Smooth muscle cell (in vitro differentiated cells): ENCODE measurements around the gene CSNK1D. TPM values are rescaled to one million over a fixed set of nuclear protein-coding genes. Genes with fewer than 3 reads are reported as not detected.

Experiments
- DNase-seq: peaks from one replicate; lab custom pipeline; 2025; ENCODE audit not compliant: unreplicated experiment; lab: John Stamatoyannopoulos, UW
- H2AFZ ChIP-seq: fragments of 200-600 bp; sonication (generic); 2 replicates; pipeline ENCODE4 v1.6.0; 2016; ENCODE audit warnings: antibody characterized with exemption, low read depth, mild to moderate bottlenecking
- H3F3A ChIP-seq: fragments of 200-600 bp; sonication (generic); 2 replicates; pipeline ENCODE4 v1.6.0; 2017; ENCODE audit warnings: antibody characterized with exemption, low read depth
- H3K27ac ChIP-seq: fragments of 200-600 bp; sonication (generic); 2 replicates; pipeline ENCODE4 v1.5.1; 2016; ENCODE audit warnings: low read depth, mild to moderate bottlenecking
- H3K27me3 ChIP-seq: fragments of 200-600 bp; sonication (generic); 2 replicates; pipeline ENCODE4 v1.6.1; 2016; ENCODE audit warnings: low read depth, mild to moderate bottlenecking
- H3K36me3 ChIP-seq: fragments of 200-600 bp; sonication (generic); 2 replicates; pipeline ENCODE4 v1.5.1; 2016; ENCODE audit warnings: low read depth
- H3K4me1 ChIP-seq: fragments of 200-600 bp; sonication (generic); 2 replicates; pipeline ENCODE4 v1.5.1; 2016; ENCODE audit warnings: low read depth
- H3K4me2 ChIP-seq: fragments of 200-600 bp; sonication (generic); 2 replicates; pipeline ENCODE4 v1.6.0; 2016; ENCODE audit warnings: mild to moderate bottlenecking
- H3K4me3 ChIP-seq: fragments of 200-600 bp; sonication (generic); 2 replicates; pipeline ENCODE4 v1.5.1; 2016; ENCODE audit warnings: mild to moderate bottlenecking
- H3K79me2 ChIP-seq: fragments of 200-600 bp; sonication (generic); 2 replicates; pipeline ENCODE4 v1.6.0; 2016; ENCODE audit warnings: low read depth, mild to moderate bottlenecking
- H3K9ac ChIP-seq: fragments of 200-600 bp; sonication (generic); 2 replicates; pipeline ENCODE4 v1.6.0; 2016; ENCODE audit warnings: low read depth
- H3K9me3 ChIP-seq: fragments of 200-600 bp; sonication (generic); replicated peaks from 2 replicates; pipeline ENCODE4 v1.5.1; 2016; ENCODE audit warnings: low read depth
- H4K20me1 ChIP-seq: fragments of 200-600 bp; sonication (generic); 2 replicates; pipeline ENCODE4 v1.6.0; 2016; ENCODE audit warnings: low read depth
- CTCF ChIP-seq: fragments of 200-600 bp; sonication (generic); IDR thresholded peaks from 2 replicates; pipeline ENCODE4 v1.5.1; 2017; ENCODE audit warnings: borderline replicate concordance, mild to moderate bottlenecking, antibody characterized with exemption; ENCODE audit not compliant: insufficient read depth, poor library complexity, severe bottlenecking
- WGBS: methylation state at CpG from one replicate; pipeline ENCODE4 v1.1.7; 2016; ENCODE audit warnings: low lambda C conversion rate; 5-methylcytosine and 5-hydroxymethylcytosine counted together
- polyA plus RNA-seq: library from polyadenylated mRNA; unstranded; fragments of >200 nt; fragmentation: Nextera tagmentation; extraction: Ambion mirVana; gene quantifications from 2 replicates; pipeline ENCODE4 v1.2.1, GENCODE V29; 2016
- total RNA-seq: library from RNA; depleted of rRNA; stranded (reverse); fragments of >200 nt; gene quantifications from 2 replicates; pipeline ENCODE4 v1.2.3, GENCODE V29; 2014

The CSNK1D gene
- total and polyA plus RNA-seq, 2 experiments from 2014 or later: 51.6 to 135 TPM

GRCh38 chr17:82314012-82314726, 40.7 kb upstream of the CSNK1D start:
- no peak overlapping the region for H3K27ac ChIP-seq

GRCh38 chr17:82313195-82314011, 39.9 kb upstream of the CSNK1D start:
- Histone ChIP-seq H3K79me2 (no peaks in the 10 kb centered on the region), H3K27me3 (peaks cover 2% of the 10 kb centered on the region), H3K9me3 (no peaks in the 10 kb centered on the region), H3K9ac (no peak overlapping the region), H2AFZ (no peak overlapping the region), H3K4me2 (no peak overlapping the region), H3F3A (no peaks in the 10 kb centered on the region), H3K4me1 (peaks cover 4% of the 10 kb centered on the region), H3K27ac (no peak overlapping the region), H3K36me3 (no peaks in the 10 kb centered on the region), H4K20me1 (no peaks in the 10 kb centered on the region), H3K4me3 (no peak overlapping the region)
- no peak for TF ChIP-seq CTCF
- 92% methylated on average over 28 of the region's 28 CpGs for WGBS
- DNase-seq: no peak

More at GRCh38 chr17:82314012-82314726, 40.7 kb upstream of the CSNK1D start:
- Histone ChIP-seq H2AFZ (no peak overlapping the region), H3K4me3 (no peak overlapping the region), H3K4me1 (peaks cover 4% of the 10 kb centered on the region), H3K27me3 (peaks cover 2% of the 10 kb centered on the region), H3F3A (no peaks in the 10 kb centered on the region), H3K9me3 (no peaks in the 10 kb centered on the region), H3K9ac (no peak overlapping the region), H3K4me2 (no peak overlapping the region), H3K36me3 (no peaks in the 10 kb centered on the region), H4K20me1 (no peaks in the 10 kb centered on the region), H3K79me2 (no peaks in the 10 kb centered on the region)
- no peak for TF ChIP-seq CTCF
- WGBS: 87% methylated on average over 20 of the region's 27 CpGs
- DNase-seq: no peak

GRCh38 chr17:82311971-82312370, 38.5 kb upstream of the CSNK1D start:
- Histone ChIP-seq H3K36me3 (no peaks in the 10 kb centered on the region), H3K4me1 (peaks cover 4% of the 10 kb centered on the region), H4K20me1 (no peaks in the 10 kb centered on the region), H3K27me3 (peaks cover 2% of the 10 kb centered on the region), H3K4me2 (no peak overlapping the region), H3K9ac (no peak overlapping the region), H3K4me3 (no peak overlapping the region), H3K9me3 (no peaks in the 10 kb centered on the region), H2AFZ (no peak overlapping the region), H3K79me2 (no peaks in the 10 kb centered on the region), H3K27ac (no peak overlapping the region), H3F3A (no peaks in the 10 kb centered on the region)
- no peak for DNase-seq
- TF ChIP-seq CTCF: no peak
- WGBS: 96% methylated on average over 13 of the region's 13 CpGs
